Karpas-422 (cell line): ENCODE results near the gene INO80. TPM values are rescaled to one million over a fixed set of nuclear protein-coding genes. Genes with fewer than 3 reads are reported as not detected.

Experiments
- DNase-seq: peaks from one replicate; pipeline ENCODE4 v3.0.0-alpha.2; 2015
- H2AFZ ChIP-seq: fragments of 200-600 bp; sonication (generic); 2 replicates; pipeline ENCODE4 v1.6.1; 2014; ENCODE audit warnings: antibody characterized with exemption, low read length, mixed read lengths
- H3K27ac ChIP-seq: fragments of 200-600 bp; sonication (generic); 2 replicates; pipeline ENCODE4 v1.5.1; 2014; ENCODE audit warnings: mild to moderate bottlenecking, low read length, moderate library complexity
- H3K27me3 ChIP-seq: fragments of 200-600 bp; sonication (generic); 2 replicates; pipeline ENCODE4 v1.6.1; 2014; ENCODE audit warnings: low read length, mixed read lengths
- H3K36me3 ChIP-seq: fragments of 200-600 bp; sonication (generic); 2 replicates; pipeline ENCODE4 v1.6.1; 2014; ENCODE audit warnings: low read length, mixed read lengths; ENCODE audit not compliant: insufficient read depth
- H3K4me1 ChIP-seq: fragments of 200-600 bp; sonication (generic); 2 replicates; pipeline ENCODE4 v1.6.1; 2014; ENCODE audit warnings: mild to moderate bottlenecking, low read length, mixed read lengths
- H3K4me2 ChIP-seq: fragments of 200-600 bp; sonication (generic); 2 replicates; pipeline ENCODE4 v1.6.1; 2014; ENCODE audit warnings: low read length, low read depth, mild to moderate bottlenecking; ENCODE audit not compliant: poor library complexity, severe bottlenecking
- H3K4me3 ChIP-seq: fragments of 200-600 bp; sonication (generic); 2 replicates; pipeline ENCODE4 v1.5.1; 2014; ENCODE audit warnings: mild to moderate bottlenecking, antibody characterized with exemption, low read length, mixed read lengths
- H3K79me2 ChIP-seq: fragments of 200-600 bp; sonication (generic); 2 replicates; pipeline ENCODE4 v1.6.1; 2014; ENCODE audit warnings: mild to moderate bottlenecking, low read length, mixed read lengths
- H3K9ac ChIP-seq: fragments of 200-600 bp; sonication (generic); 2 replicates; pipeline ENCODE4 v1.6.0; 2014; ENCODE audit warnings: low read length
- H3K9me2 ChIP-seq: fragments of 200-600 bp; sonication (generic), shearing (Covaris generic); replicated peaks from 2 replicates; pipeline ENCODE4 v1.6.0; 2014; ENCODE audit warnings: mild to moderate bottlenecking, low read length, moderate library complexity; ENCODE audit not compliant: insufficient read depth
- H3K9me3 ChIP-seq: fragments of 300-700, 200-600 bp; sonication (generic); 2 replicates; pipeline ENCODE4 v1.6.1; 2014; ENCODE audit warnings: low read length, mixed read lengths
- H4K20me1 ChIP-seq: fragments of 200-600 bp; sonication (generic); 2 replicates; pipeline ENCODE4 v1.6.1; 2014; ENCODE audit warnings: mild to moderate bottlenecking, antibody characterized with exemption, low read length, low read depth; ENCODE audit not compliant: insufficient read depth
- total RNA-seq: library from RNA; depleted of rRNA; stranded (reverse); fragments of >200 nt; shearing (Covaris generic); gene quantifications from 2 replicates; pipeline ENCODE4 v1.2.3, GENCODE V29; 2014; ENCODE audit warnings: low replicate concordance

Gene INO80
- total RNA-seq, 1 experiment from 2014 or later: 20.3 TPM

GRCh38 chr15:40988156-40988555, 127.9 kb downstream of the INO80 start:
- no peak overlapping the region for H3K4me3 ChIP-seq
- no peaks in the 10 kb centered on the region for H3K9me3 ChIP-seq
- H4K20me1 ChIP-seq: no peaks in the 10 kb centered on the region
- H3K4me2 ChIP-seq: no peak overlapping the region
- H3K27me3 ChIP-seq: no peaks in the 10 kb centered on the region
- no peak overlapping the region for H2AFZ ChIP-seq
- no peaks in the 10 kb centered on the region for H3K9me2 ChIP-seq
- peaks cover 34% of the 10 kb centered on the region; the same call in 1 of the 2 replicates for H3K36me3 ChIP-seq
- no peak for DNase-seq
- H3K79me2 ChIP-seq: no peaks in the 10 kb centered on the region
- no peaks in the 10 kb centered on the region for H3K4me1 ChIP-seq
- no peak overlapping the region for H3K9ac ChIP-seq
- no peak overlapping the region for H3K27ac ChIP-seq

GRCh38 chr15:40986820-40987219, 129.3 kb downstream of the INO80 start:
- no peak overlapping the region for H3K4me2 ChIP-seq
- peaks cover 38% of the 10 kb centered on the region; the same call in 1 of the 2 replicates for H3K36me3 ChIP-seq
- H3K27me3 ChIP-seq: no peaks in the 10 kb centered on the region
- no peaks in the 10 kb centered on the region for H4K20me1 ChIP-seq
- no peak for DNase-seq
- H3K27ac ChIP-seq: no peak overlapping the region
- H2AFZ ChIP-seq: no peak overlapping the region
- H3K4me1 ChIP-seq: no peaks in the 10 kb centered on the region
- H3K4me3 ChIP-seq: no peak overlapping the region
- no peaks in the 10 kb centered on the region for H3K9me2 ChIP-seq
- H3K9me3 ChIP-seq: no peaks in the 10 kb centered on the region
- H3K9ac ChIP-seq: no peak overlapping the region
- no peaks in the 10 kb centered on the region for H3K79me2 ChIP-seq

- Histone ChIP-seq H3K27ac (no peak overlapping the region), H3K4me1 (no peaks in the 10 kb centered on the region), H3K4me3 (no peak overlapping the region), H2AFZ (no peak overlapping the region), H4K20me1 (no peaks in the 10 kb centered on the region), H3K36me3 (peaks cover 38% of the 10 kb centered on the region; the same call in 1 of the 2 replicates), H3K9me3 (no peaks in the 10 kb centered on the region), H3K9me2 (no peaks in the 10 kb centered on the region), H3K4me2 (no peak overlapping the region), H3K27me3 (no peaks in the 10 kb centered on the region), H3K9ac (no peak overlapping the region), H3K79me2 (no peaks in the 10 kb centered on the region)
- DNase-seq: no peak
Measured at GRCh38 chr15:40985541-40986330, 130.3 kb downstream of the INO80 start.

GRCh38 chr15:40984964-40985363, 131.1 kb downstream of the INO80 start:
- no peaks in the 10 kb centered on the region for H3K79me2 ChIP-seq
- H2AFZ ChIP-seq: no peak overlapping the region
- no peaks in the 10 kb centered on the region for H3K4me1 ChIP-seq
- H3K9me2 ChIP-seq: no peaks in the 10 kb centered on the region
- DNase-seq: no peak
- no peaks in the 10 kb centered on the region for H3K27me3 ChIP-seq
- H3K4me3 ChIP-seq: no peak overlapping the region
- H3K9ac ChIP-seq: no peak overlapping the region
- H4K20me1 ChIP-seq: no peaks in the 10 kb centered on the region
- no peak overlapping the region for H3K27ac ChIP-seq
- no peaks in the 10 kb centered on the region for H3K9me3 ChIP-seq
- H3K4me2 ChIP-seq: no peak overlapping the region
- peaks cover 38% of the 10 kb centered on the region; the same call in 1 of the 2 replicates for H3K36me3 ChIP-seq

DNA sequence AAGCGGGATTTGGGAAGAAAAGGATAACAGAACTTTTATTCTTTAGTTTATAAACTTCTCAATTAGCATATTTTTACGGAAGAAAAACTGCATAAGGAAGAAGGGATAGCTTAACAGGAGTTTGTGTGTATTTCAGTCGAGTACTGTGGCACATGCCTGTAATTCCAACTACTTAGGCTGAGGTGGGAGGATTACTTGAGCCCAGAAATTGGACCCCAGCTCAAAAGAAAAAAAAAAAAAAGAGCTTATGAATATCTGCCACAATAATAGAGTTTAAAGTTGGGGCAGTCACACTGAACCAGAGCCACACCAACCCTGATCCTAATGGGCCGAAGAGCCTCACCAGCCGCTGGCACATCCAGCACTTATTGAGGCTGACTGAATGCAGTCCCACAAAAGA, 131.7 kb downstream of the INO80 start:
- no peaks in the 10 kb centered on the region for H3K27me3 ChIP-seq
- H3K4me2 ChIP-seq: no peak overlapping the region
- no peak overlapping the region for H3K4me3 ChIP-seq
- H3K9me2 ChIP-seq: no peaks in the 10 kb centered on the region
- no peak overlapping the region for H3K9ac ChIP-seq
- no peak overlapping the region for H3K27ac ChIP-seq
- H4K20me1 ChIP-seq: no peaks in the 10 kb centered on the region
- H3K9me3 ChIP-seq: no peaks in the 10 kb centered on the region
- H3K79me2 ChIP-seq: no peaks in the 10 kb centered on the region
- no peaks in the 10 kb centered on the region for H3K4me1 ChIP-seq
- peaks cover 34% of the 10 kb centered on the region; the same call in 1 of the 2 replicates for H3K36me3 ChIP-seq
- H2AFZ ChIP-seq: no peak overlapping the region
- DNase-seq: no peak

DNA sequence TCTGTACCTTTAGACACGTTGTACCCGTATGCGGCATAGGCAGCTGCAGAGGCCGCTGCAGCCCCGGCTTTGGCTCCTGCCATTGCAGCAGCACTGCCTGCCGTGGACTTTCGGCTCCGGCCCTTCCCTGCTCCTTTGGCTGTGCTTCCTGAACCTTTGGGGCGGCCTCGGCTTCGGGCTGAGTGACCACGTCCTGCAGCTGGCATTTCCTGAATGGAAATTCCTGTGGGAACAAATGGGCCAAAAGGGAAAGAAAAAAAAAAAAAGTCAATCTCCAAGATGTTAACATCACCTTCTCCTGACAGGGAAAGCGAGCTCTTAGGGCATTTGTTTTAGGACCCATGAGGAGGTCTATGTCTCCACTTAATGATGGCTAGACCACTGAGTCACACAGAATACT, 133.2 kb downstream of the INO80 start:
- Histone ChIP-seq H3K9me3 (no peaks in the 10 kb centered on the region), H3K4me1 (no peaks in the 10 kb centered on the region), H3K4me3 (no peak overlapping the region), H4K20me1 (no peaks in the 10 kb centered on the region), H3K27ac (no peak overlapping the region), H3K36me3 (peaks cover 29% of the 10 kb centered on the region; the same call in 1 of the 2 replicates), H2AFZ (no peak overlapping the region), H3K4me2 (no peak overlapping the region), H3K9me2 (no peaks in the 10 kb centered on the region), H3K9ac (no peak overlapping the region), H3K79me2 (no peaks in the 10 kb centered on the region), H3K27me3 (no peaks in the 10 kb centered on the region)
- no peak for DNase-seq

DNA sequence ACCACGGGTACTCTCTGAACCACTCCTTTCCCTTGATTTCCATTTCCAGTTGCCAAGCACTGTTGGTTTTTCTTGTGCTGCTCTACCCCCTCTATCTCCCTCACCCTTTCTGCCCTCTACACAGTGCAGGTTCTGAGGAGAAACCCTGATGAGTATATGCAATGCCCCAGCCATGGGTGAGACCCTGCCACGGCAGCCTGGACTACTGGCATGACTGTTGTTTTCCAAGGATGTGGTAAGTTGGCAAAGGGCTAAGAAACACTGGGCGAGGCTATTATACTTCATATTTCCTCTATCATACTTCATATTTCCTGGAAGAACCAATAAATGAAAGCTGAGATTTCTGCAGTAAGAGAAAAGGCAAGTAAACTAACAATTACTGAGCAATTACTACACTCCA, 134.9 kb downstream of the INO80 start:
- Histone ChIP-seq H3K9ac (no peak overlapping the region), H3K36me3 (peaks cover 26% of the 10 kb centered on the region; the same call in 1 of the 2 replicates)

GRCh38 chr15:40978562-40978961, 137.5 kb downstream of the INO80 start:
- no peaks in the 10 kb centered on the region for H3K79me2 ChIP-seq
- no peaks in the 10 kb centered on the region for H4K20me1 ChIP-seq
- H3K9me2 ChIP-seq: no peaks in the 10 kb centered on the region
- H3K9ac ChIP-seq: no peak overlapping the region
- no peak overlapping the region for H3K4me3 ChIP-seq
- peaks cover 9% of the 10 kb centered on the region; the same call in 1 of the 2 replicates for H3K36me3 ChIP-seq
- no peak overlapping the region for H2AFZ ChIP-seq
- no peak for DNase-seq
- H3K4me1 ChIP-seq: no peaks in the 10 kb centered on the region
- no peak overlapping the region for H3K27ac ChIP-seq
- no peaks in the 10 kb centered on the region for H3K27me3 ChIP-seq
- H3K9me3 ChIP-seq: no peaks in the 10 kb centered on the region
- no peak overlapping the region for H3K4me2 ChIP-seq

More for the DNA sequence above, 134.9 kb downstream of the INO80 start:
- no peak overlapping the region for H2AFZ ChIP-seq
- H3K4me3 ChIP-seq: no peak overlapping the region
- no peak overlapping the region for H3K27ac ChIP-seq
- H3K27me3 ChIP-seq: no peaks in the 10 kb centered on the region
- H3K4me1 ChIP-seq: no peaks in the 10 kb centered on the region
- no peak overlapping the region for H3K4me2 ChIP-seq
- H3K79me2 ChIP-seq: no peaks in the 10 kb centered on the region
- no peaks in the 10 kb centered on the region for H4K20me1 ChIP-seq
- no peaks in the 10 kb centered on the region for H3K9me3 ChIP-seq
- H3K9me2 ChIP-seq: no peaks in the 10 kb centered on the region
- no peak for DNase-seq
